Keratinocyte (primary cell): Measurements from ENCODE around the gene DYNLT1. TPM values are rescaled to one million over a fixed set of nuclear protein-coding genes. Genes with fewer than 3 reads are reported as not detected.

Experiments used
- DNase-seq: peaks from one replicate; pipeline ENCODE4 v3.0.0-alpha.2; 2011; ENCODE audit warnings: low read depth, missing footprints, low spot score
- FAIRE-seq: peaks from 2 replicates; lab custom pipeline; 2011; peaks lifted over from hg19 to GRCh38; lab: Jason Lieb, UNC
- H2AFZ ChIP-seq: 2 replicates; pipeline ENCODE4 v1.6.0; 2012; ENCODE audit warnings: low read length, control low read depth, inconsistent platforms; ENCODE audit not compliant: control insufficient read depth
- H3K27ac ChIP-seq: 2 replicates; pipeline ENCODE4 v1.5.1; 2011; ENCODE audit warnings: low read length; ENCODE audit not compliant: control insufficient read depth, insufficient read depth
- H3K27me3 ChIP-seq: 3 replicates; pipeline ENCODE4 v1.6.0; 2011; ENCODE audit warnings: low read length; ENCODE audit not compliant: control insufficient read depth, insufficient read depth; ENCODE audit errors: extremely low read depth
- H3K36me3 ChIP-seq, 2 experiments: 2 replicates in 1 of 2; 3 replicates in 1 of 2; pipeline ENCODE4 v1.5.1; 2011; ENCODE audit warnings: low read length in 2 of 2, mild to moderate bottlenecking in 1 of 2; ENCODE audit not compliant: control insufficient read depth in 2 of 2, insufficient read depth in 2 of 2; ENCODE audit errors: extremely low read depth in 1 of 2
- H3K4me1 ChIP-seq: 3 replicates; pipeline ENCODE4 v1.5.1; 2011; ENCODE audit warnings: low read length; ENCODE audit not compliant: control insufficient read depth, insufficient read depth; ENCODE audit errors: extremely low read depth
- H3K4me2 ChIP-seq: 3 replicates; pipeline ENCODE4 v1.6.0; 2011; ENCODE audit warnings: low read depth, low read length; ENCODE audit not compliant: control insufficient read depth, insufficient read depth; ENCODE audit errors: extremely low read depth
- H3K4me3 ChIP-seq, 3 experiments: fragments of 200-600 bp in 1 of 3; sonication (generic) in 1 of 3; 2 replicates in 2 of 3; 3 replicates in 1 of 3; pipeline ENCODE4 v1.5.1; 2011 to 2016; ENCODE audit warnings: low read length in 3 of 3, mild to moderate bottlenecking in 3 of 3, control low read depth in 2 of 3, inconsistent platforms in 1 of 3, low read depth in 1 of 3, mixed read lengths in 1 of 3, mixed run types in 1 of 3, moderate library complexity in 1 of 3; ENCODE audit not compliant: control insufficient read depth in 2 of 3, insufficient read depth in 2 of 3; ENCODE audit errors: extremely low read depth in 1 of 3
- H3K79me2 ChIP-seq: 2 replicates; pipeline ENCODE4 v1.6.0; 2012; ENCODE audit warnings: low read length; ENCODE audit not compliant: control insufficient read depth, insufficient read depth
- H3K9ac ChIP-seq: 3 replicates; pipeline ENCODE4 v1.6.0; 2011; ENCODE audit warnings: low read length; ENCODE audit not compliant: control insufficient read depth, insufficient read depth; ENCODE audit errors: extremely low read depth
- H3K9me1 ChIP-seq: 3 replicates; pipeline ENCODE4 v1.6.0; 2011; ENCODE audit warnings: low read length; ENCODE audit not compliant: control insufficient read depth, insufficient read depth; ENCODE audit errors: extremely low read depth
- H3K9me3 ChIP-seq: 2 replicates; pipeline ENCODE4 v1.5.1; 2012; ENCODE audit warnings: low read depth, low read length; ENCODE audit not compliant: control insufficient read depth
- H4K20me1 ChIP-seq: 3 replicates; pipeline ENCODE4 v1.6.0; 2011; ENCODE audit warnings: low read length; ENCODE audit not compliant: control insufficient read depth, insufficient read depth; ENCODE audit errors: extremely low read depth
- CTCF ChIP-seq, 3 experiments: IDR thresholded peaks in 1 of 3; conservative IDR thresholded peaks in 1 of 3; optimal IDR thresholded peaks in 1 of 3; 2 replicates in 2 of 3; 3 replicates in 1 of 3; pipeline versions ENCODE3 to v1.5.1; 2011; ENCODE audit warnings: low read length in 3 of 3, mild to moderate bottlenecking in 3 of 3, moderate library complexity in 2 of 3, control low read depth in 1 of 3, inconsistent platforms in 1 of 3; ENCODE audit not compliant: insufficient read depth in 2 of 3; ENCODE audit errors: extremely low read depth in 1 of 3
- EZH2 ChIP-seq: IDR thresholded peaks from one replicate; pipeline ENCODE4 v1.6.1; 2012; ENCODE audit warnings: inconsistent platforms, mild to moderate bottlenecking, low read length, moderate library complexity
- dilution Hi-C: fragments of 300-500 bp; cut with MboI; formaldehyde crosslinking; loops from one replicate; pipeline ENCODE4 v1.7.0; 2020; ENCODE audit warnings: low sequenced_read_pairs; ENCODE audit not compliant: extremely low pct_ligation_motif_present
- polyA plus RNA-seq, 5 experiments: library from polyadenylated mRNA; depleted of rRNA in 3 of 5; stranded (reverse) in 3 of 5; stranded (forward) in 1 of 5; unstranded in 1 of 5; fragments of >200 nt; gene quantifications; 1 replicate in 1 of 5; 2 replicates in 3 of 5; 3 replicates in 1 of 5; pipeline versions ENCODE4 v1.2.1 to v1.2.3, GENCODE V29; 2011 to 2012; ENCODE audit warnings: missing spikeins in 2 of 5, low read depth in 1 of 5, low replicate concordance in 1 of 5

DYNLT1 gene
- polyA plus RNA-seq, 1 donor (not counting 4 experiments of a cell fraction or from before 2014, with no cell fraction given): 354 TPM

DNA sequence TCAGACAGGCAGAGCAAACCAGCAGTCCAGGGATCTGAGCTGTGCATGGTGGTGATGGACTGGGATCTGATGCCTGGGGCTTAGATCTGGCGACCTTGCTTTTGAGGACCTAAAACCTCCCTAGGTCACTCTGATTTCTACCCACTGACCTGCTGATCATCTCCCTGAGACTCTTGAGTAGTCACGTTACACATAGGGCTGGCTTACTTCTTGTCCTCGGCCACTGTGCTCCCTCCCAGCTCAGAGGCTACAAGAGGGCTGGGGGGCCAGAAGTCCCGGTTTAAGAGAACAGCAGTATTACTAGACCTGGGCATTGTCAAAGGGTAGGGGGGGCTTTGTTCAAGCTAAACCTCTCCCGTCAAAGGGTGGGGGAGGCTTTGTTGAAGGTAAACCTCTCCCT is 5.5 kb downstream of the DYNLT1 start:
- H3K27me3 ChIP-seq: no peaks in the 10 kb centered on the region
- peaks cover 24 to 25% of the 10 kb centered on the region in 2 experiments for H3K36me3 ChIP-seq
- H3K4me2 ChIP-seq: no peak overlapping the region
- H3K4me1 ChIP-seq: peaks cover 16% of the 10 kb centered on the region
- TF ChIP-seq CTCF (optimal IDR thresholded peaks at IDR 0.05 in 1 of 3, IDR thresholded peaks at IDR 0.05 in 1 of 3, conservative IDR thresholded peaks at IDR 0.05 in 1 of 3; ENCODE audit: extremely low read depth in 1 of 3, insufficient read depth in 2 of 3, low read length in 3 of 3) (no peak), EZH2 (no peak)
- no peaks in the 10 kb centered on the region for H3K9me3 ChIP-seq
- peaks cover 12% of the 10 kb centered on the region for H4K20me1 ChIP-seq
- H3K4me3 ChIP-seq: no peak overlapping the region
- H3K9me1 ChIP-seq: no peaks in the 10 kb centered on the region
- dilution Hi-C loops: no loop called here
- peaks cover 53% of the 10 kb centered on the region for H3K79me2 ChIP-seq
- H3K27ac ChIP-seq: no peak overlapping the region
- no peak overlapping the region for H3K9ac ChIP-seq
- no peak for DNase-seq
- no peak overlapping the region for H2AFZ ChIP-seq
- no peak for FAIRE-seq

DNA sequence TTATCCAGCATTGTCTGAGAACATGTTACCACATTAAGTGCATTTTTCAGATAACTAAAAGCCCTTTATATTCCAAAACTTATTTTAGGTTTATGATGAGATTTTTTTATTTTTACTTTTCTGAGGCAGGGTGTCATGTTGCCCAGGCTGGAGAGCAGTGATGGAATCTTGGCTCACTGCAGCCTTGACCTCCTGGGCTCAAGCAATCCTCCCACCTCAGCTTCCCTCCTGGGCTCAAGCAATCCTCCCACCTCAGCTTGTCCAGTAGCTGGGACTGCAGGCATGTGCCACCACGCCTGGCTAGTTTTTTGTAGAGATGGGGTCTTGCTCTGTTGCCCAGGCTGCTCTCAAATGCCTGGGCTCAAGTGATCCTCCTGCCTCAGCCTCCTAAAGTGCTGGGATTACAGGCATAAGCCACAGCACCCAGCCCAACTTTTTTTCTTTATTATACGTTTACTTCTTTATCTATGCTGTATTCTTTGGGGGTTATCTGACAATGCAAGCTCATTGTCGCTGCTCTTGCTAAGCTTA is 6.2 kb downstream of the DYNLT1 start:
- Histone ChIP-seq H3K4me1 (peaks cover 16% of the 10 kb centered on the region), H2AFZ (no peak overlapping the region), H3K27me3 (no peaks in the 10 kb centered on the region), H3K36me3 (peaks cover 24 to 25% of the 10 kb centered on the region in 2 experiments), H3K27ac (no peak overlapping the region), H3K79me2 (peaks cover 48% of the 10 kb centered on the region), H3K9me1 (no peaks in the 10 kb centered on the region), H3K9ac (no peak overlapping the region), H3K4me2 (no peak overlapping the region), H4K20me1 (peaks cover 12% of the 10 kb centered on the region), H3K4me3 (no peak overlapping the region), H3K9me3 (no peaks in the 10 kb centered on the region)
- dilution Hi-C loops: no loop called here
- TF ChIP-seq CTCF (optimal IDR thresholded peaks at IDR 0.05 in 1 of 3, IDR thresholded peaks at IDR 0.05 in 1 of 3, conservative IDR thresholded peaks at IDR 0.05 in 1 of 3; ENCODE audit: extremely low read depth in 1 of 3, insufficient read depth in 2 of 3, low read length in 3 of 3) (no peak), EZH2 (no peak)
- DNase-seq (no peak), FAIRE-seq (no peak)
